Chondrocyte (in vitro differentiated cells): ENCODE measurements around the gene NR6A1. TPM values are rescaled to one million over a fixed set of nuclear protein-coding genes. Genes with fewer than 3 reads are reported as not detected.

Experiments
- DNase-seq: peaks from one replicate; pipeline ENCODE4 v3.0.0; 2021; ENCODE audit warnings: mixed read lengths, low spot score
- H3K27ac Mint-ChIP-seq: one replicate; pipeline ENCODE4 v1.8.0; 2021; ENCODE audit warnings: mild to moderate bottlenecking, moderate library complexity, mixed read lengths; ENCODE audit not compliant: unreplicated experiment
- H3K27me3 Mint-ChIP-seq: 2 replicates; pipeline ENCODE4 v1.8.0; 2021; ENCODE audit warnings: low read depth, mixed read lengths
- H3K36me3 Mint-ChIP-seq: 2 replicates; pipeline ENCODE4 v1.8.0; 2021; ENCODE audit warnings: low read depth, mixed read lengths
- H3K4me1 Mint-ChIP-seq: 2 replicates; pipeline ENCODE4 v1.8.0; 2021; ENCODE audit warnings: low read depth, mild to moderate bottlenecking, mixed read lengths
- H3K4me3 Mint-ChIP-seq: one replicate; pipeline ENCODE4 v1.8.0; 2021; ENCODE audit warnings: mild to moderate bottlenecking, moderate library complexity, mixed read lengths; ENCODE audit not compliant: unreplicated experiment
- H3K9me3 Mint-ChIP-seq: 2 replicates; pipeline ENCODE4 v1.8.0; 2021; ENCODE audit warnings: low read depth, mixed read lengths
- total RNA-seq: library from RNA; stranded (reverse); gene quantifications from 3 replicates; pipeline ENCODE4 v1.2.1, GENCODE V29; 2021
- TF ChIP-seq, protein P1 (sequence below): fragments of 200-600 bp; sonication (generic); IDR thresholded peaks from 2 replicates; pipeline ENCODE4 v1.5.0; 2021; ENCODE audit warnings: antibody characterized with exemption, mild to moderate bottlenecking, moderate library complexity

Gene NR6A1
- total RNA-seq, 1 donor from 2014 or later = 0.77 TPM

DNA sequence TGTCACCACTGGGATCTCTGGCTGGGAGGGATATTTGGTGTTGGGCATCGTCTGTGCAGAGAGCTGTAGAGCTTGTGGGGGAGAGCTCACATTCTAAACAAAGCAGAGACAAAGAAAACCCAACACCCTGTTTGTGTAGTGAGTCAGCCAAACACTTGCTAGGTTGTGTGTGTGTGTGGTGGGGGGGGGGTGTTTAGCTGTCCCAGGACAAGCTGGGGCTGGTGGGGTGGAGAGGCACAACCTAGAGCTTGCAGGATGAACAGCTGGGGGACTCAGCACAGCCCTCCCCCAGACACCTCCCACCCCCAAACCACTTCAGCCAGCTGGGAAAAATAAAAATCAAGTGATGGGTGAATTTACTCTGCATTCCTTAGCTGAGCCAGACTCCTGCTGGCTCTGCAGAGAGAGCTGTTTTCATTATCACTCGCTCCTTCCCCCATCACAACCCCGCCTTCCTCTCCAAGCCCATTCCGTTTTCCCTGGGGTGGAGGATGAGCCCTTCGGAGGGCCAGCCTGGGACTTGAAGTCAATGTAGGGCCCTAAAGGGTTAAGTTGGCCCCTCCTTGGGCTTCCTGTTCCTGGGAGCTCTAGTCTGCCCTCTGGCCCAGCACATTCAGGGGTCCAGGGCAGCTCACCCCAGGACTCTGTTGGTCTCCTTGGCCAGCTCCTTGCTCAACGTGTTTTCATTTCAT, 8.4 kb upstream of the NR6A1 start:
- Mint-ChIP-seq H3K9me3 (no peaks in the 10 kb centered on the region), H3K4me3 (peak overlapping the region; percentile 71), H3K27me3 (no peaks in the 10 kb centered on the region), H3K27ac (peak overlapping the region; percentile 91), H3K36me3 (peaks cover 3% of the 10 kb centered on the region), H3K4me1 (peaks cover 82% of the 10 kb centered on the region)
- DNase-seq = peak; percentile 69
- TF ChIP-seq, protein P1, sequence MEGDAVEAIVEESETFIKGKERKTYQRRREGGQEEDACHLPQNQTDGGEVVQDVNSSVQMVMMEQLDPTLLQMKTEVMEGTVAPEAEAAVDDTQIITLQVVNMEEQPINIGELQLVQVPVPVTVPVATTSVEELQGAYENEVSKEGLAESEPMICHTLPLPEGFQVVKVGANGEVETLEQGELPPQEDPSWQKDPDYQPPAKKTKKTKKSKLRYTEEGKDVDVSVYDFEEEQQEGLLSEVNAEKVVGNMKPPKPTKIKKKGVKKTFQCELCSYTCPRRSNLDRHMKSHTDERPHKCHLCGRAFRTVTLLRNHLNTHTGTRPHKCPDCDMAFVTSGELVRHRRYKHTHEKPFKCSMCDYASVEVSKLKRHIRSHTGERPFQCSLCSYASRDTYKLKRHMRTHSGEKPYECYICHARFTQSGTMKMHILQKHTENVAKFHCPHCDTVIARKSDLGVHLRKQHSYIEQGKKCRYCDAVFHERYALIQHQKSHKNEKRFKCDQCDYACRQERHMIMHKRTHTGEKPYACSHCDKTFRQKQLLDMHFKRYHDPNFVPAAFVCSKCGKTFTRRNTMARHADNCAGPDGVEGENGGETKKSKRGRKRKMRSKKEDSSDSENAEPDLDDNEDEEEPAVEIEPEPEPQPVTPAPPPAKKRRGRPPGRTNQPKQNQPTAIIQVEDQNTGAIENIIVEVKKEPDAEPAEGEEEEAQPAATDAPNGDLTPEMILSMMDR = peak; percentile 22

DNA sequence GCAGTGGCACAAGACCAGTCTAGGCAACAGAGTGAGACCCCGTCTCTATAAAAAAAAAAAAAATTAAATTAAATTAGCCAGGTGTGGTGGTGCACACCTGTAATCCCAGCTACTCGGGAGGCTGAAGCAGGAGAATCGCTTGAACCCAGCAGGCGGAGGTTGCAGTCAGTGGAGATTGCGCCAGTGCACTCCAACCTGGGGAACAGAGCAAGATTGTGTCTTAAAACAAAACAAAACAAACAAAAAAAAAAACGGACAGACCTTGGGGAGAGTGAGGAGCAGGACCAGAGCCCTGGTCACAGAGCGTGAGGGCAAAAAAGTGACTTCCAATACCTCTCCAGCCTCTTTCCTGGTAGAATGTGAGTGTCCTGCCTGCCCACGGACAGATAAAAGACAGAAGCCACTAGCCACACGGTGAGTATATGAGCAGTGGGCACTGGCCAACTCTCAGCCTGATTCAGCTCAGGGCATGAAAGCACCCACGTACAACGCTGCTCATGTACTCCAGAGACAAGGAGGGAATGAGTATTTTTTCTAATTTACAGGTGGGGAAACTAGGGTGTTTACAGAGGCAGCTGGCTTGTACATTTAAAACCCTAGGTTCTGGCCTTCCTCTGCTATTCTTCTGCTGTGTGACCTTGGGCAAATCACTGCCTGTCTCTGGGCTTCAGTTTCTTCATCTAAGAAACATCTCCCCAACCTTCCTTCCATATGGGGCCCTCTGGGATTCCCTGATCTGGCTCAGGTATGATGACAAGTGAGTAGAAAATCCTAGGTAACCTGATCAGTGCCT, 7.7 kb upstream of the NR6A1 start:
- no peaks in the 10 kb centered on the region for H3K9me3 Mint-ChIP-seq
- H3K4me3 Mint-ChIP-seq = peak overlapping the region; percentile 71
- H3K36me3 Mint-ChIP-seq = peaks cover 2% of the 10 kb centered on the region
- peak overlapping the region; percentile 91 for H3K27ac Mint-ChIP-seq
- no peaks in the 10 kb centered on the region for H3K27me3 Mint-ChIP-seq
- TF ChIP-seq, protein P1 = no peak
- H3K4me1 Mint-ChIP-seq = peaks cover 78% of the 10 kb centered on the region
- peak; percentile 29 for DNase-seq

DNA sequence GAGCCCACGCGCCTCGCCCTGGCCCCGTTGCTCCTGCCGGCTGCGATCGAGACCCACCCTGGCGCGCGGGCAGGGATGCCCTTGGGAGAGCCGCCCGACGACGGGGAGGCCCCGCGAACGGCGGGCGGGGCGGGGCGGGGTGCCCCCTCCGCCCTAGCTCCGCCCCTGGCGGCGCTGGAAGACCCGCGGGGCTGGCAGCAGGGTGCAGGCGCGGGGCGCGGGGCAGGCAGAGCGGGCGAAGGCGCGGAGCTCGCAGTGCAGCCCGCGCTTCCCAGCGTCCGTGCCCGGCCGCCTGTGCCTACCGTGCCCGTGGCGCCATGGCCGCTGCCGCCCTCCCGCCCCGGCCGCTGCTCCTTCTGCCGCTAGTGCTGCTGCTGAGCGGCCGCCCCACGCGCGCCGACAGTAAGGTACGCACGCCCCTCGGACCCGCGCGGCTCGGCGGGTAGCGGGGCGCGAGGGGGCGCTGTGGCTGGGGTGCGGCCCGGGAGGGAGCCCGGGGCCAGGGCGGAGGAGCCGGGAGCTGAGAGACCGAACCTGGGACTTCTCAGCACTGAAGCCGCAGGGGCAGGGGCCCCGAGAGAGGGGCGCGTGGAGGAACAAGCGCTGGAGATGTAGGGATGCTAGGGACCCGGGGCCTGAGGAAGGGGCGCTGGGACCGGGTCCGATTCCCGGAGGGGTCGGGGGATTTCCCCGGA, 6.0 kb upstream of the NR6A1 start, which contains the start of gene OLFML2A:
TSS of gene OLFML2A (plus strand) at position 180 of the 695 bp plus-strand sequence. CDS start at position 318, 138 bp downstream.
- TF ChIP-seq, protein P1 = peak; percentile 82
- H3K27me3 Mint-ChIP-seq = no peaks in the 10 kb centered on the region
- peak within 1 kb of the TSS; percentile 76 for H3K4me3 Mint-ChIP-seq
- H3K36me3 Mint-ChIP-seq = no peaks in the 10 kb centered on the region
- H3K27ac Mint-ChIP-seq = peak within 1 kb of the TSS; percentile 87
- H3K9me3 Mint-ChIP-seq = no peaks in the 10 kb centered on the region
- peak; percentile 83 for DNase-seq
- peaks cover 66% of the 10 kb centered on the region for H3K4me1 Mint-ChIP-seq

DNA sequence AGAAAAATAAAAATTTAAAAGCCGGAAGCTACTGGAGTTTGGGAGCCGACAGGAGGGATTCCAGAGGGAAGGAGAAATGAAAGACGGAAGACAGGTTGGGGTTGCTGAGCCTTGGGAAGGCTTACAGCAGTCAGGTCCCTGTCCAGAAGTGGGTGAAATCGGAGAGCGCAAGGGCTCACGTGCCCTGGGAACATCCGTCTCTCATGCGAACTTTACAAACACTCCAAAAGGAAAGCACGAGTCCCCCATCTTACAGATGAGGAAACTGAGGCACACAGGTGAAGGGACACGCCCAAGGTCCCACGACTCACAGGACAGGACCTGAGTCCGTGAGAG, 5.5 kb upstream of the NR6A1 start:
- Mint-ChIP-seq H3K4me1 (peaks cover 67% of the 10 kb centered on the region), H3K27ac (peak overlapping the region; percentile 49), H3K9me3 (no peaks in the 10 kb centered on the region), H3K36me3 (no peaks in the 10 kb centered on the region), H3K27me3 (no peaks in the 10 kb centered on the region), H3K4me3 (peak overlapping the region; percentile 76)
- TF ChIP-seq, protein P1 = no peak
- DNase-seq = no peak
